ENCODE measurements around the gene AHCYL1.

- TF ChIP-seq SUZ12 (IDR thresholded peaks at IDR 0.05; ENCODE audit: extremely low read depth, insufficient read depth, insufficient read length): no peak
- no peak for TF ChIP-seq YY1 (IDR thresholded peaks at IDR 0.05; ENCODE audit: insufficient read depth, insufficient read length)
- no peak for TF ChIP-seq ZNF274 (IDR thresholded peaks at IDR 0.05; ENCODE audit: low read depth, low read length)
These were observed 13.0 kb upstream of the AHCYL1 start for GRCh38 chr1:109971559-109971958.
